Astrocyte (in vitro differentiated cells and primary cell): ENCODE measurements around the gene MBD2. TPM values are rescaled to one million over a fixed set of nuclear protein-coding genes. Genes with fewer than 3 reads are reported as not detected.

Experiments
- DNase-seq: peaks from one replicate; pipeline ENCODE4 v3.0.0-alpha.2; 2010; ENCODE audit warnings: low read depth
- FAIRE-seq: peaks from 2 replicates; lab custom pipeline; 2011; peaks lifted over from hg19 to GRCh38; lab: Jason Lieb, UNC
- H2AFZ ChIP-seq: 2 replicates; pipeline ENCODE4 v1.6.0; 2012; ENCODE audit warnings: low read depth, low read length, inconsistent platforms
- H3K27ac ChIP-seq: 2 replicates; pipeline ENCODE4 v1.5.1; 2011; ENCODE audit warnings: low read depth, low read length, inconsistent platforms
- H3K27me3 ChIP-seq: 2 replicates; pipeline ENCODE4 v1.6.0; 2011; ENCODE audit warnings: low read length, inconsistent platforms; ENCODE audit not compliant: insufficient read depth
- H3K36me3 ChIP-seq: 2 replicates; pipeline ENCODE4 v1.5.1; 2011; ENCODE audit warnings: low read length, inconsistent platforms; ENCODE audit not compliant: insufficient read depth
- H3K4me1 ChIP-seq: 2 replicates; pipeline ENCODE4 v1.5.1; 2011; ENCODE audit warnings: low read length, inconsistent platforms; ENCODE audit not compliant: insufficient read depth
- H3K4me2 ChIP-seq: 2 replicates; pipeline ENCODE4 v1.6.0; 2012; ENCODE audit warnings: low read length, inconsistent platforms
- H3K4me3 ChIP-seq: 2 replicates; pipeline ENCODE4 v1.5.1; 2011; ENCODE audit warnings: low read depth, mild to moderate bottlenecking, low read length, inconsistent platforms; ENCODE audit not compliant: insufficient read depth
- H3K79me2 ChIP-seq: 2 replicates; pipeline ENCODE4 v1.6.0; 2012; ENCODE audit warnings: mild to moderate bottlenecking, low read length, inconsistent platforms; ENCODE audit not compliant: insufficient read depth
- H3K9ac ChIP-seq: 2 replicates; pipeline ENCODE4 v1.6.0; 2012; ENCODE audit warnings: mild to moderate bottlenecking, low read length, inconsistent platforms
- H3K9me3 ChIP-seq: 2 replicates; pipeline ENCODE4 v1.5.1; 2012; ENCODE audit warnings: low read depth, mild to moderate bottlenecking, low read length, inconsistent platforms; ENCODE audit not compliant: insufficient read depth
- H4K20me1 ChIP-seq: 2 replicates; pipeline ENCODE4 v1.6.0; 2012; ENCODE audit warnings: low read length, inconsistent platforms; ENCODE audit not compliant: insufficient read depth
- H3K27ac Mint-ChIP-seq: one replicate; pipeline ENCODE4 v1.8.0; 2021; ENCODE audit warnings: mild to moderate bottlenecking, mixed read lengths; ENCODE audit not compliant: unreplicated experiment
- H3K27me3 Mint-ChIP-seq: one replicate; pipeline ENCODE4 v1.8.0; 2021; ENCODE audit warnings: low read depth, mixed read lengths; ENCODE audit not compliant: unreplicated experiment
- H3K36me3 Mint-ChIP-seq: one replicate; pipeline ENCODE4 v1.8.0; 2021; ENCODE audit warnings: low read depth, mixed read lengths; ENCODE audit not compliant: unreplicated experiment
- H3K4me1 Mint-ChIP-seq: one replicate; pipeline ENCODE4 v1.8.0; 2021; ENCODE audit warnings: low read depth, mixed read lengths; ENCODE audit not compliant: unreplicated experiment
- H3K4me3 Mint-ChIP-seq: one replicate; pipeline ENCODE4 v1.8.0; 2021; ENCODE audit warnings: mild to moderate bottlenecking, moderate library complexity, mixed read lengths; ENCODE audit not compliant: unreplicated experiment
- H3K9me3 Mint-ChIP-seq: one replicate; pipeline ENCODE4 v1.8.0; 2021; ENCODE audit warnings: mild to moderate bottlenecking, mixed read lengths; ENCODE audit not compliant: unreplicated experiment
- EZH2 ChIP-seq: IDR thresholded peaks from 2 replicates; pipeline ENCODE4 v1.6.1; 2012; ENCODE audit warnings: mild to moderate bottlenecking, low read length, inconsistent platforms; ENCODE audit not compliant: insufficient read depth
- total RNA-seq: library from RNA; stranded (reverse); gene quantifications from 2 replicates; pipeline ENCODE4 v1.2.1, GENCODE V29; 2021
- TF ChIP-seq, protein P1 (sequence below): IDR thresholded peaks from 2 replicates; pipeline ENCODE4 v1.5.1; 2011; ENCODE audit warnings: low read depth, mild to moderate bottlenecking, inconsistent platforms, low read length, moderate library complexity; ENCODE audit not compliant: insufficient read depth

The MBD2 gene
- total RNA-seq, 1 donor from 2014 or later: 53.1 TPM

DNA sequence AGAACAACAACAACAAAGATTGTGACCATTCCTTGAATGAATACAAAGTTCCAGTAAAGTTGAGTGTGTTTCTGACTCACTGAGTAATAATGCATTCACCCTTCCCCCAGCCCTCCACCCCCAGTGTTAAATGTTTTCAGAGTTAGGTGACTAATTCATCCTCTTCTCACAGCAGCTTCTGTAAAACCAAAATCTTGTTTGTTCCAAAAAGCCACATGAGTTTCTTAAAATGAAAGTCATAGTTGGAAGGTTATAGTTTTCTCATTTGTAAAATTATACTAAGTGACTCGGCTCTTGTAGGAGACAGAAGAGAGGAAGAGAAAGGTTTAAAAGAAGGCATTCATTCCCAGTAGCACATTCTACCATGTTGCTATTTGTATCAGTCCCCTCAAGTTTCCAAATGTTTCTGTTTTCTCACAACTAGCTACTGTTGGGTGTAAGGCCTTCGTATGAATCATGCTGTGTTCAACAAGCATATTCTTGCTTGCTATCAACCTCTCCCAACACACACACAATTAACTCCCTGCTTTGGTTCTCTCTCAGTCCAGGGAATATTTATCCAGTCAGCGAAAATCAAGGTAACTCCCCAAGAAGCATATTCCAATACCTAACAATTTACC lies 75.3 kb downstream of the MBD2 start:
- H3K4me3 ChIP-seq: peak overlapping the region; percentile 47
- peaks cover 22% of the 10 kb centered on the region for H3K4me1 ChIP-seq
- H3K36me3 ChIP-seq: peaks cover 7% of the 10 kb centered on the region
- Mint-ChIP-seq H3K9me3 (no peaks in the 10 kb centered on the region), H3K4me1 (peaks cover 42% of the 10 kb centered on the region), H3K27me3 (no peaks in the 10 kb centered on the region), H3K36me3 (peaks cover 10% of the 10 kb centered on the region), H3K4me3 (no peak overlapping the region), H3K27ac (peak overlapping the region; percentile 98)
- no peaks in the 10 kb centered on the region for H3K9me3 ChIP-seq
- no peaks in the 10 kb centered on the region for H3K27me3 ChIP-seq
- TF ChIP-seq, protein P1, sequence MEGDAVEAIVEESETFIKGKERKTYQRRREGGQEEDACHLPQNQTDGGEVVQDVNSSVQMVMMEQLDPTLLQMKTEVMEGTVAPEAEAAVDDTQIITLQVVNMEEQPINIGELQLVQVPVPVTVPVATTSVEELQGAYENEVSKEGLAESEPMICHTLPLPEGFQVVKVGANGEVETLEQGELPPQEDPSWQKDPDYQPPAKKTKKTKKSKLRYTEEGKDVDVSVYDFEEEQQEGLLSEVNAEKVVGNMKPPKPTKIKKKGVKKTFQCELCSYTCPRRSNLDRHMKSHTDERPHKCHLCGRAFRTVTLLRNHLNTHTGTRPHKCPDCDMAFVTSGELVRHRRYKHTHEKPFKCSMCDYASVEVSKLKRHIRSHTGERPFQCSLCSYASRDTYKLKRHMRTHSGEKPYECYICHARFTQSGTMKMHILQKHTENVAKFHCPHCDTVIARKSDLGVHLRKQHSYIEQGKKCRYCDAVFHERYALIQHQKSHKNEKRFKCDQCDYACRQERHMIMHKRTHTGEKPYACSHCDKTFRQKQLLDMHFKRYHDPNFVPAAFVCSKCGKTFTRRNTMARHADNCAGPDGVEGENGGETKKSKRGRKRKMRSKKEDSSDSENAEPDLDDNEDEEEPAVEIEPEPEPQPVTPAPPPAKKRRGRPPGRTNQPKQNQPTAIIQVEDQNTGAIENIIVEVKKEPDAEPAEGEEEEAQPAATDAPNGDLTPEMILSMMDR: no peak
- TF ChIP-seq EZH2: no peak
- H4K20me1 ChIP-seq: no peaks in the 10 kb centered on the region
- no peak overlapping the region for H2AFZ ChIP-seq
- peak overlapping the region; percentile 82 for H3K4me2 ChIP-seq
- H3K27ac ChIP-seq: peak overlapping the region; percentile 95
- peak; percentile 95 for FAIRE-seq
- H3K9ac ChIP-seq: peak overlapping the region; percentile 78
- no peaks in the 10 kb centered on the region for H3K79me2 ChIP-seq
- DNase-seq: peak; percentile 94

- no peak for FAIRE-seq
- peak overlapping the region; percentile 95 for H3K27ac ChIP-seq
Observed at GRCh38 chr18:54148678-54149077, 75.8 kb downstream of the MBD2 start.

More at GRCh38 chr18:54148678-54149077, 75.8 kb downstream of the MBD2 start:
- H3K9ac ChIP-seq: peak overlapping the region; percentile 78
- H3K36me3 ChIP-seq: peaks cover 7% of the 10 kb centered on the region
- no peaks in the 10 kb centered on the region for H3K9me3 ChIP-seq
- TF ChIP-seq, protein P1: no peak
- no peak for TF ChIP-seq EZH2
- peak overlapping the region; percentile 82 for H3K4me2 ChIP-seq
- DNase-seq: no peak
- no peaks in the 10 kb centered on the region for H3K79me2 ChIP-seq
- peaks cover under 1% of the 10 kb centered on the region for H3K9me3 Mint-ChIP-seq
- no peak overlapping the region for H3K4me3 Mint-ChIP-seq
- H3K4me1 ChIP-seq: peaks cover 22% of the 10 kb centered on the region
- H3K27ac Mint-ChIP-seq: peak overlapping the region; percentile 98
- H3K4me1 Mint-ChIP-seq: peaks cover 42% of the 10 kb centered on the region
- no peaks in the 10 kb centered on the region for H4K20me1 ChIP-seq
- H3K27me3 ChIP-seq: no peaks in the 10 kb centered on the region
- no peak overlapping the region for H2AFZ ChIP-seq
- H3K4me3 ChIP-seq: peak overlapping the region; percentile 47
- no peaks in the 10 kb centered on the region for H3K27me3 Mint-ChIP-seq
- H3K36me3 Mint-ChIP-seq: peaks cover 8% of the 10 kb centered on the region
